Measurements from ENCODE around the gene TRAF3IP1.
"Not testable (repeated sequence)": the region's sequence is repeated elsewhere in the genome, so short reads cannot be mapped to it uniquely, and the experiment has no call there.

The TRAF3IP1 gene

DNA sequence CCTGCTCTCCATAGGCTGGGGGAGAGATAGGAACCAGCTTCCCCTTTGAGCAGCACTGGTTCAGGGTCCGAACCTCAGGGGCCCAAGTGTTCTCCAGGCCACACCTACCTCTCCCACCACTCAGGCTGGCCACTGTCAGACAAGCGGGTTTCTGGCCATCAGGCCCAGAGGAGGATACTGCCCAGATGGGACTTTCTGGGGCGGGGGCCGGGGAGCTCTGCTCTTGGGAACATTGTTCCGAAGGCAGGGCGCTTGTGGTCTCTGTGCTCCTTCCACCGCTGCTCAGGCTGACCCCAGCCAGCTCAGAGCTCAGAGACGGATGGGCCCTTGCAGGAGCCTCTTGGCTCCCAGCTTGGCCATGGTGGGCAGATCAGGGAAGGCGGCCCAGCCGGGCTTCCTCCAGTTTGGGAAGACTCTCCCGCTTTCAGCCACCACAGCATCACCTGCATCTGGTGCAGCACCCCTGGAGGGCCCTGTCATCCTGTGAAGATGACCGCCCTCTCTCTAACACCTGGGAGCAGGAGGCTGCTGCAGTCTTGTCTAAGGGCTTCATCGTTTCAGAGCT is 5.2 kb upstream of the TRAF3IP1 start:
- Histone ChIP-seq H3K9me3 (no peaks in the 10 kb centered on the region), H3K36me3 (no peaks in the 10 kb centered on the region), H3K4me1 (peaks cover 0 to 9% (median 4%) of the 10 kb centered on the region in 4 donors), H3K27ac (no peak overlapping the region), H3K4me3 (no peak overlapping the region), H3K27me3 (peaks cover 0 to 3% of the 10 kb centered on the region in 2 donors)
- TF ChIP-seq, protein P1, sequence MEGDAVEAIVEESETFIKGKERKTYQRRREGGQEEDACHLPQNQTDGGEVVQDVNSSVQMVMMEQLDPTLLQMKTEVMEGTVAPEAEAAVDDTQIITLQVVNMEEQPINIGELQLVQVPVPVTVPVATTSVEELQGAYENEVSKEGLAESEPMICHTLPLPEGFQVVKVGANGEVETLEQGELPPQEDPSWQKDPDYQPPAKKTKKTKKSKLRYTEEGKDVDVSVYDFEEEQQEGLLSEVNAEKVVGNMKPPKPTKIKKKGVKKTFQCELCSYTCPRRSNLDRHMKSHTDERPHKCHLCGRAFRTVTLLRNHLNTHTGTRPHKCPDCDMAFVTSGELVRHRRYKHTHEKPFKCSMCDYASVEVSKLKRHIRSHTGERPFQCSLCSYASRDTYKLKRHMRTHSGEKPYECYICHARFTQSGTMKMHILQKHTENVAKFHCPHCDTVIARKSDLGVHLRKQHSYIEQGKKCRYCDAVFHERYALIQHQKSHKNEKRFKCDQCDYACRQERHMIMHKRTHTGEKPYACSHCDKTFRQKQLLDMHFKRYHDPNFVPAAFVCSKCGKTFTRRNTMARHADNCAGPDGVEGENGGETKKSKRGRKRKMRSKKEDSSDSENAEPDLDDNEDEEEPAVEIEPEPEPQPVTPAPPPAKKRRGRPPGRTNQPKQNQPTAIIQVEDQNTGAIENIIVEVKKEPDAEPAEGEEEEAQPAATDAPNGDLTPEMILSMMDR (IDR thresholded peaks at IDR 0.05): no peak
- DNase-seq: no peak
- intact Hi-C loops (cut with DNase I; ENCODE audit: low total_unique reads): no loop called here

DNA sequence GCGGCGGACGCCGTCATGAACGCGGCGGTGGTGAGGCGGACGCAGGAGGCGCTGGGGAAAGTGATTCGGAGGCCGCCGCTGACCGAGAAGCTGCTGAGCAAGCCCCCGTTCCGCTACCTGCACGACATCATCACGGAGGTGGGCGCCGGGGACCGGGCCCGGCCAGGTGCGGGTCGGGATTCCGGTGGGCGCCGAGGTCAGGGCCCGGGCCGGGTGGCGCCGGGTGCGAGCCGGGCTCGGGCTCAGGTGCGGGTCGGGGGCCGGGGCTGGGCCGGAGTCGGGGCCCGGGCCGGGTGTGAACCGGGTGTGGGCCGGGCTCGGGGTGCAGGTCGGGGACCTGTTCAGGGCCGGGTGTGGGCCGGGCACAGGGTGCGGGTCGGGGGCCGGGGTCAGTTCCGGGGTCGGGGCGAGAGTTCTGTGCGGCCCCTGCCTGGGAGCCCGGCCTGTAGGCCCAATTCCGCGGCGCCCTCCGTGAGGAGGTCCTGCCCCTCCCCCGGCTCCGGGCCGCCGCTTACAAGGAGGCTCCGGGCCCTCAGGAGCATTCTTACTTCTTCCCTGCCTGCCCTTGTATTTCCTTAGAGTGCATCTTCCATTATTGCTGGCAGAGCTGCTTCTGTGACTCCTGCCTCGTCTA is 447 bp downstream of the TRAF3IP1 start:
- TF ChIP-seq, protein P1 (IDR thresholded peaks at IDR 0.05): no peak
- no peak for DNase-seq
- peak overlapping the region; percentile 79 to 92 for H3K4me3 ChIP-seq
- intact Hi-C loops (cut with DNase I; ENCODE audit: low total_unique reads): loop anchor here (2.0 kb wide), 1 partner anchor 32 kb away; the partner anchor contains the start of gene PER2
- peaks cover 0 to 19% (median 3%) of the 10 kb centered on the region in 3 donors for H3K36me3 ChIP-seq
- H3K27ac ChIP-seq: peak overlapping the region; percentile 61 to 78
- H3K9me3 ChIP-seq: no peaks in the 10 kb centered on the region
- no peaks in the 10 kb centered on the region for H3K27me3 ChIP-seq
- peaks cover 0 to 26% (median 11%) of the 10 kb centered on the region in 4 donors for H3K4me1 ChIP-seq

GRCh38 chr2:238321467-238321866 is 1.1 kb downstream of the TRAF3IP1 start:
- Histone ChIP-seq H3K27ac (peak overlapping the region in 1 of 2 donors; percentile 61), H3K36me3 (peaks cover 0 to 26% (median 8%) of the 10 kb centered on the region in 3 donors), H3K4me3 (peak overlapping the region; percentile 79 to 92), H3K4me1 (peaks cover 0 to 26% (median 11%) of the 10 kb centered on the region in 4 donors), H3K27me3 (no peaks in the 10 kb centered on the region), H3K9me3 (no peaks in the 10 kb centered on the region)
- intact Hi-C loops (cut with DNase I; ENCODE audit: low total_unique reads): loop anchor here (2.0 kb wide), 1 partner anchor 33 kb away; the partner anchor contains the start of gene PER2
- no peak for DNase-seq
- TF ChIP-seq, protein P1 (IDR thresholded peaks at IDR 0.05): no peak

GRCh38 chr2:238322001-238322411 is 1.7 kb downstream of the TRAF3IP1 start:
- Histone ChIP-seq H3K9me3 (no peaks in the 10 kb centered on the region), H3K27me3 (no peaks in the 10 kb centered on the region), H3K36me3 (peaks cover 5 to 32% (median 14%) of the 10 kb centered on the region in 3 donors), H3K27ac (no peak overlapping the region), H3K4me3 (no peak overlapping the region), H3K4me1 (peaks cover 0 to 26% (median 11%) of the 10 kb centered on the region in 4 donors)
- intact Hi-C loops (cut with DNase I; ENCODE audit: low total_unique reads): no loop called here
- no peak for DNase-seq
- TF ChIP-seq, protein P1 (IDR thresholded peaks at IDR 0.05): no peak

DNA sequence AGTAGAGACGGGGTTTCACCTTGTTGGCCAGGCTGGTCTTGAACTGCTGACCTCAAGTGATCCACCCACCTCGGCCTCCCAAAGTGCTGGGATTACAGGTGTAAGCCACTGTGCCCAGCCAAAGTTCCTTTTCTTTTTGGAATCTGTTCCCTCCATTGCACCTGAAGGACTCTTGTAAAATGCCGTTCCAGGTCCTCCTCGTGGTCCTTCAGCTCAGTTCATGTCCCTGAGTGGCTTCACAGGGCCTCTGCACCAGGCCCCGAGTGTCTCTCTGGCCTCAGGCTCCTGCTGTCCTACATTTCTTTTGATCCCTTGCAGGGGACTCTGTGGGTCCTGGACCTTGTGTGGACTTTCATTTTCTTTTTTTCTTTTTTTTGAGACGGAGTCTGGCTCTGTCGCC is 3.9 kb downstream of the TRAF3IP1 start:
- H3K4me3 ChIP-seq; DNase-seq; intact Hi-C loops (cut with DNase I; ENCODE audit: low total_unique reads); H3K27ac ChIP-seq; H3K27me3 ChIP-seq; H3K9me3 ChIP-seq: not testable (repeated sequence)
- Histone ChIP-seq H3K4me1 (peaks cover 0 to 25% (median 11%) of the 10 kb centered on the region in 4 donors), H3K36me3 (peaks cover 15 to 52% (median 35%) of the 10 kb centered on the region in 3 donors)

DNA sequence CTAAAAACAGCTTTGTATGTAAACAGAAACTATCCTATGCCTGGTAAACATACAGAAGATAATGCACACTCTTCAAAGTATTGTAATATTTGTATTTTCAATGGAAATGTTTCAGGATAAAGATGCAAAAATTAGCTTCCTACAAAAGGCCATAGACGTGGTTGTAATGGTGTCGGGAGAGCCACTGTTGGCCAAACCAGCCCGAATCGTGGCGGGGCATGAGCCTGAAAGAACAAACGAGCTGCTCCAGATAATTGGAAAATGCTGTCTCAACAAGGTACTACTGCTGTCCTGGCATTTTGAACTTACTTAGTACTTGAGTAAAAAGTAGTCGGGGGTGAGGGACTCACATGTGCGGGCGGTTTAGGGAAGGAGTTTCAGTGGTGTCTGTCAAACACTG is 5.4 kb downstream of the TRAF3IP1 start:
- no peak for DNase-seq
- Histone ChIP-seq H3K36me3 (peaks cover 15 to 66% (median 47%) of the 10 kb centered on the region in 3 donors), H3K9me3 (no peaks in the 10 kb centered on the region), H3K27ac (no peak overlapping the region), H3K27me3 (no peaks in the 10 kb centered on the region), H3K4me3 (no peak overlapping the region), H3K4me1 (peaks cover 0 to 17% (median 7%) of the 10 kb centered on the region in 4 donors)
- intact Hi-C loops (cut with DNase I; ENCODE audit: low total_unique reads): no loop called here
- TF ChIP-seq, protein P1 (IDR thresholded peaks at IDR 0.05): no peak

All from tibial artery (tissue), 4 donors.